Subcutaneous adipose tissue (tissue), 4 donors: Measurements from ENCODE around the gene OR10K1. TPM values are rescaled to one million over a fixed set of nuclear protein-coding genes. Genes with fewer than 3 reads are reported as not detected.

Experiments used
- CTCF ChIP-seq: fragments of 450-650 bp; IDR thresholded peaks from one replicate; pipeline ENCODE4 v1.5.1; 2016; ENCODE audit warnings: low read depth, mild to moderate bottlenecking, control low read depth, antibody characterized with exemption, moderate library complexity
- total RNA-seq, 4 donors: library from RNA; depleted of rRNA; stranded (reverse); fragments of >200 nt; gene quantifications; one replicate each; pipeline ENCODE4 v1.1.0, GENCODE V29; 2016

OR10K1 gene
- not detected for total RNA-seq

GRCh38 chr1:158461534-158461933 is at the start of gene OR10K1:
OR10K1 (plus strand) TSS chr1:158461834; CDS start chr1:158465562, 3,728 bp downstream.
- no peak for TF ChIP-seq CTCF

- TF ChIP-seq CTCF, result no peak
Measured at GRCh38 chr1:158414651-158415345, 46.8 kb upstream of the OR10K1 start.

- no peak for TF ChIP-seq CTCF
Measured at GRCh38 chr1:158417586-158417985, 44.0 kb upstream of the OR10K1 start.

GRCh38 chr1:158422212-158422611 is 39.4 kb upstream of the OR10K1 start:
- TF ChIP-seq CTCF, result no peak

- TF ChIP-seq CTCF, result no peak
Measured at GRCh38 chr1:158425027-158425426, 36.6 kb upstream of the OR10K1 start.

GRCh38 chr1:158426137-158426536 is 35.5 kb upstream of the OR10K1 start, which contains the start of gene OR10K2:
OR10K2 (minus strand) TSS chr1:158426237; CDS start chr1:158420866, 5,371 bp downstream.
- TF ChIP-seq CTCF, result no peak

- TF ChIP-seq CTCF, result no peak
Measured at GRCh38 chr1:158434741-158435140, 26.9 kb upstream of the OR10K1 start.
